Activated CD8-positive, alpha-beta T cell treated with anti-CD3 and anti-CD28 coated beads for 36 hours (primary cell): ENCODE measurements around the gene FCHSD2. TPM values are rescaled to one million over a fixed set of nuclear protein-coding genes. Genes with fewer than 3 reads are reported as not detected.
"Not testable (repeated sequence)": the region's sequence is repeated elsewhere in the genome, so short reads cannot be mapped to it uniquely, and the experiment has no call there.

ENCODE experiments used
- ATAC-seq: fragments of 200-7000 bp; cut with Tn5 transposase; one replicate; pipeline ENCODE4 v1.10.0; 2021; ENCODE audit warnings: mild to moderate bottlenecking, moderate library complexity
- CTCF ChIA-PET: fragments of 350-600 bp; sonication (Branson Sonifier 250); formaldehyde crosslinking; loops from one replicate; lab custom pipeline; 2021; ENCODE audit warnings: antibody characterized with exemption; lab: Charles Lee
- POLR2A ChIA-PET: fragments of 350-600 bp; sonication (Branson Sonifier 250); formaldehyde crosslinking; loops from one replicate; lab custom pipeline; 2021; ENCODE audit warnings: antibody characterized with exemption; lab: Charles Lee
- DNase-seq: peaks from one replicate; pipeline ENCODE4 v3.0.0-alpha.2; 2020
- H3K27ac Mint-ChIP-seq: one replicate; pipeline ENCODE4 v1.8.0; 2021; ENCODE audit warnings: mild to moderate bottlenecking, mixed read lengths
- H3K27me3 Mint-ChIP-seq: one replicate; pipeline ENCODE4 v1.8.0; 2021; ENCODE audit warnings: mixed read lengths
- H3K36me3 Mint-ChIP-seq: one replicate; pipeline ENCODE4 v1.8.0; 2021; ENCODE audit warnings: low read depth, mixed read lengths
- H3K4me1 Mint-ChIP-seq: one replicate; pipeline ENCODE4 v1.8.0; 2021; ENCODE audit warnings: low read depth, mixed read lengths
- H3K4me3 Mint-ChIP-seq: one replicate; pipeline ENCODE4 v1.8.0; 2021; ENCODE audit warnings: mild to moderate bottlenecking, moderate library complexity, mixed read lengths
- H3K9me3 Mint-ChIP-seq: one replicate; pipeline ENCODE4 v1.8.0; 2021; ENCODE audit warnings: mixed read lengths
- intact Hi-C: fragments of 100-400 bp; cut with micrococcal nuclease; formaldehyde crosslinking; loops from one replicate; pipeline ENCODE4 v1.10.0; 2022
- total RNA-seq, 2 experiments: library from RNA; stranded (reverse); gene quantifications; one replicate each; pipeline ENCODE4 v1.2.3, GENCODE V29; 2021
- TF ChIP-seq, protein P1 (sequence below): fragments of 200-600 bp; IDR thresholded peaks from one replicate; pipeline ENCODE4 v1.8.0; 2022; ENCODE audit warnings: antibody characterized with exemption, mild to moderate bottlenecking

FCHSD2 gene
- total RNA-seq, 2 experiments from 2014 or later, result 23.6 to 24.8 TPM

DNA sequence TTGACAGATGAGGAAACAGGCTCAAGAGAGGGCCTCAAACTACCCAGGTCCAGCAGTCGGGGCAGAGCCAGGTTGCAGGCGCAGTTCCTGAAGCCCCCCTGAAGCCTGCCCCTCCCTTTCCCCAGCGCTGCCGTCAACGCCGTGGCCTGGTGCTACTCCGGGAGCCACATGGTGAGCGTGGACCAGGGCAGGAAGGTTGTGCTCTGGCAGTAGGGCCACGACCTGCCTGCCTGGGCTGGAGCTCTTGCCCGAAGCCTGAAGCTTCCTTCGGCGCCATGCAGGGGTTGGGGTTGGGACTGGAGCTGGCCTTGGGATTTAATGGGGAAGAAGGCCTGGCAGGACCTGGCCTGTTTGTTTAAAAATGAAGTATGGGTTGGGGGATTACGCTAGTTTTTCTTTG lies 312.9 kb downstream of the FCHSD2 start:
- intact Hi-C loops, result no loop called here
- Mint-ChIP-seq H3K4me3 (no peak overlapping the region), H3K9me3 (no peaks in the 10 kb centered on the region), H3K36me3 (peaks cover 13% of the 10 kb centered on the region), H3K27ac (peak overlapping the region; percentile 5), H3K27me3 (no peaks in the 10 kb centered on the region), H3K4me1 (peaks cover 8% of the 10 kb centered on the region)
- ChIA-PET CTCF (interaction anchor here (1.4 to 3.4 kb wide), 2 partner anchors 349 kb away, joined by 5 to 43 read pairs; no protein-coding TSS in a partner anchor), POLR2A (interaction anchor here (0.7 to 7.3 kb wide), 4 partner anchors 14 to 228 kb away, joined by 3 to 37 read pairs (median 4); partner anchors contain the start of gene ATG16L2)
- TF ChIP-seq, protein P1, sequence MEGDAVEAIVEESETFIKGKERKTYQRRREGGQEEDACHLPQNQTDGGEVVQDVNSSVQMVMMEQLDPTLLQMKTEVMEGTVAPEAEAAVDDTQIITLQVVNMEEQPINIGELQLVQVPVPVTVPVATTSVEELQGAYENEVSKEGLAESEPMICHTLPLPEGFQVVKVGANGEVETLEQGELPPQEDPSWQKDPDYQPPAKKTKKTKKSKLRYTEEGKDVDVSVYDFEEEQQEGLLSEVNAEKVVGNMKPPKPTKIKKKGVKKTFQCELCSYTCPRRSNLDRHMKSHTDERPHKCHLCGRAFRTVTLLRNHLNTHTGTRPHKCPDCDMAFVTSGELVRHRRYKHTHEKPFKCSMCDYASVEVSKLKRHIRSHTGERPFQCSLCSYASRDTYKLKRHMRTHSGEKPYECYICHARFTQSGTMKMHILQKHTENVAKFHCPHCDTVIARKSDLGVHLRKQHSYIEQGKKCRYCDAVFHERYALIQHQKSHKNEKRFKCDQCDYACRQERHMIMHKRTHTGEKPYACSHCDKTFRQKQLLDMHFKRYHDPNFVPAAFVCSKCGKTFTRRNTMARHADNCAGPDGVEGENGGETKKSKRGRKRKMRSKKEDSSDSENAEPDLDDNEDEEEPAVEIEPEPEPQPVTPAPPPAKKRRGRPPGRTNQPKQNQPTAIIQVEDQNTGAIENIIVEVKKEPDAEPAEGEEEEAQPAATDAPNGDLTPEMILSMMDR, result no peak
- DNase-seq (no peak), ATAC-seq (no peak)

DNA sequence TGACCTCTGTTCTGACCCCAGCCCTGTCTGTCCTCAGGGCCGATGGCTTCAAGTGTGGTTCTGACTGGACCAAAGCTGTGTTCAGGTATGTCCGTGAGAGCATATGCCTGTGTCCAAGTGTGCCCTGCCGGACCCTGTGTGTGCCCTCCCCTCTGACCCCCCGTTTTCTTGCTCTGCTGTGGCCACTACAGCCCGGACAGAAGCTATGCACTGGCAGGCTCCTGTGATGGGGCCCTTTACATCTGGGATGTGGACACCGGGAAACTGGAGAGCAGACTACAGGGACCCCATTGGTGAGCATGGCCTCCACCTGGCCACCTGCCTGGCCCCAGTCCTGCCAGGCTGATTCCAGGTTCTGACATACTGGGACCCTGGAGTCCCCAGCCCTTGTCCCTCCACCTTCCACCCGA lies 313.4 kb downstream of the FCHSD2 start:
- Mint-ChIP-seq H3K4me3 (no peak overlapping the region), H3K27ac (peak overlapping the region; percentile 46), H3K4me1 (peaks cover 8% of the 10 kb centered on the region), H3K9me3 (no peaks in the 10 kb centered on the region), H3K27me3 (no peaks in the 10 kb centered on the region), H3K36me3 (peaks cover 13% of the 10 kb centered on the region)
- ChIA-PET CTCF (interaction anchor here (0.5 to 2.3 kb wide), 5 partner anchors 9 to 349 kb away, joined by 3 to 11 read pairs (median 5); partner anchors contain the start of genes ATG16L2 and STARD10), POLR2A (interaction anchor here (0.7 to 7.3 kb wide), 5 partner anchors 9 to 228 kb away, joined by 3 to 37 read pairs (median 3); partner anchors contain the start of gene ATG16L2)
- no peak for ATAC-seq
- TF ChIP-seq, protein P1, result no peak
- DNase-seq, result no peak
- intact Hi-C loops, result no loop called here

DNA sequence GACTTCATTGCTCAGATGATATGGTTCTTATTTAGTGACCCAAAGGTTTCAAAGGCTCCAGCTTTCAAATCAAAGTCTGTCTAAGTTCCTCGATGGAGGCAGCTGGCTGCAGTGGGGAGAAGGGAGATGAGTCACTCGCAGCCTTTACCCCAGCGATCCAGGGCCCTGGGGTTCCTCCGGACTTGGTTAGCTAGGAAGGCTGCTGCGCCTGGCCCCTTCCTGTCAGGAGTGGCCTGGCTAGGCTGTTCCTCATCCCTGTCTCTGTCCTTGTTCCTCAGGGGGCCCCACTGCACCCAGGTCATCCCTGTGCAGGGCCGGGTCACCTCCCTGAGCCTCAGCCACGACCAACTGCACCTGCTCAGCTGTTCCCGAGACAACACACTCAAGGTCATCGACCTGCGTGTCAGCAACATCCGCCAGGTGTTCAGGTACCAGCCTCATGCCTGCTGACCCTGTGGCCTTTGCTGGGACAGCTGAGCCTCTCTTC lies 314.0 kb downstream of the FCHSD2 start:
- peak; percentile 18 for ATAC-seq

DNA sequence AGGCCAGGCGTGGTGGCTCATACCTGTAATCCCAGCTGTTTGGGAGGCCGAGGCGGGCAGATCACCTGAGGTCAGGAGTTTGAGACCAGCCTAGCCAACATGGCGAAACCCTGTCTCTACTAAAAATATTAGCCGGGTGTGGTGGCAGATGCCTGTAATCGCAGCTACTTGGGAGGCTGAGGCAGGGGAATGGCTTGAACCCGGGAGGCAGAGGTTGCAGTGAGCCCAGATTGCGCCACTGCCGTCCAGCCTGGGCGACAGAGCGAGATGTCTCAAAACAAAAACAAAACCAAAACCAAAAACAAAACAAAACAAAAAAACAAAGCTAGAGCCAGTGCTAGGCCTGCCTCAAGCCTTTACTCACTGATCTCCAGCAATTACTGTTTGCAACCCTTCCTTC lies 314.5 kb downstream of the FCHSD2 start:
- H3K4me3 Mint-ChIP-seq, H3K4me1 Mint-ChIP-seq, H3K9me3 Mint-ChIP-seq, intact Hi-C loops, DNase-seq, H3K27me3 Mint-ChIP-seq: not testable (repeated sequence)
- Mint-ChIP-seq H3K36me3 (peaks cover 15% of the 10 kb centered on the region), H3K27ac (peak overlapping the region; percentile 64)
- ChIA-PET CTCF (interaction anchor here (1.3 to 2.3 kb wide), 4 partner anchors 14 to 350 kb away, joined by 3 to 11 read pairs (median 6); partner anchors contain the start of genes ATG16L2 and STARD10), POLR2A (interaction anchor here (1.0 to 7.3 kb wide), 3 partner anchors 9 to 13 kb away, joined by 3 to 37 read pairs (median 6); partner anchors contain the start of gene ATG16L2)
- peak; percentile 40 for ATAC-seq

More for the DNA sequence above, 314.0 kb downstream of the FCHSD2 start:
- TF ChIP-seq, protein P1, result no peak
- intact Hi-C loops, result no loop called here
- no peak overlapping the region for H3K4me3 Mint-ChIP-seq
- ChIA-PET POLR2A (interaction anchor here (0.7 to 7.3 kb wide), 5 partner anchors 9 to 190 kb away, joined by 3 to 37 read pairs (median 4); partner anchors contain the start of gene ATG16L2), CTCF (interaction anchor here (0.5 to 2.3 kb wide), 5 partner anchors 9 to 350 kb away, joined by 3 to 11 read pairs (median 5); partner anchors contain the start of genes ATG16L2 and STARD10)
- H3K9me3 Mint-ChIP-seq, result no peaks in the 10 kb centered on the region
- peaks cover 14% of the 10 kb centered on the region for H3K36me3 Mint-ChIP-seq
- H3K27me3 Mint-ChIP-seq, result no peaks in the 10 kb centered on the region
- H3K27ac Mint-ChIP-seq, result peak overlapping the region; percentile 64
- H3K4me1 Mint-ChIP-seq, result peaks cover 8% of the 10 kb centered on the region
- no peak for DNase-seq

DNA sequence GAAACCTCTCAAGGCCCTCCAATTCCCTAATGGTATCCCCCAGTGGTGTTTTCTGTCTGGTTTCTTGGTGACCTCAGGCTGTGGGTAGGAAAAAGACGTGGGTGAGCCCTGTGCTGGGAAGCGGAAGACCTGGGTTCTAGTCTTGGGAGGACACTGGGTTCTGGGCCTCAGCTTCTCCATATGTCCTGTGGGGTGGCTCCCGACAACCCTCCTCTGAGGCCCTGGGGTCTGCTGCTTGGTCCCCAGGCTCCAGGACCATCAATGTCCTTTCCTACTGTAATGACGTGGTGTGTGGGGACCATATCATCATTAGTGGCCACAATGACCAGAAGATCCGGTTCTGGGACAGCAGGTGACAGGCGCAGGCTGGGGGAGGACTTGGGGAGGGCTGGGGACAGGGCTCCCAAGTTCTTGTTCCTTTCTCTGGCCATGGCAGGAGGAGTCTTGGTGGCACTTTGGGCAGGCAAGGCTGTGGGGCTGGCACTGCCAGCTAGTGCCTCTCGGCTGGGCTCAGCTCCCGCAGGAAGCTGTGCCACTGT lies 315.1 kb downstream of the FCHSD2 start:
- Mint-ChIP-seq H3K27me3 (no peaks in the 10 kb centered on the region), H3K27ac (peak overlapping the region; percentile 69)
- intact Hi-C loops, result no loop called here

More for the DNA sequence above, 315.1 kb downstream of the FCHSD2 start:
- DNase-seq (no peak), ATAC-seq (no peak)
- CTCF ChIA-PET, result interaction anchor here (2.3 kb wide), 1 partner anchor 102 kb away, joined by 11 read pairs; no protein-coding TSS in a partner anchor
- Mint-ChIP-seq H3K9me3 (no peaks in the 10 kb centered on the region), H3K4me1 (peaks cover 8% of the 10 kb centered on the region), H3K4me3 (no peak overlapping the region), H3K36me3 (peaks cover 16% of the 10 kb centered on the region)
- TF ChIP-seq, protein P1, result no peak
- POLR2A ChIA-PET, result interaction anchor here (0.6 to 7.3 kb wide), 3 partner anchors 9 to 304 kb away, joined by 3 to 37 read pairs (median 6); partner anchors contain the start of gene ATG16L2
